Measurements from ENCODE around the gene DISC1.

DISC1 gene

GRCh38 chr1:231735941-231736340 is 109.4 kb downstream of the DISC1 start:
- TF ChIP-seq FOXA1 (IDR thresholded peaks at IDR 0.05), result no peak
- no peak for TF ChIP-seq FOXK2 (IDR thresholded peaks at IDR 0.05)
- no peak for TF ChIP-seq TARDBP (IDR thresholded peaks at IDR 0.05)
- TF ChIP-seq NFRKB (IDR thresholded peaks at IDR 0.05), result no peak
- no peak for TF ChIP-seq ZNF384 (IDR thresholded peaks at IDR 0.05)
- no peak for TF ChIP-seq SUZ12 (IDR thresholded peaks at IDR 0.05)
- no peak for TF ChIP-seq HDGF (IDR thresholded peaks at IDR 0.05; ENCODE audit: borderline replicate concordance)
- no peak for TF ChIP-seq PKNOX1 (IDR thresholded peaks at IDR 0.05)
- TF ChIP-seq ARNT (IDR thresholded peaks at IDR 0.05), result no peak
- TF ChIP-seq ELF4 (IDR thresholded peaks at IDR 0.05), result no peak
- no peak for TF ChIP-seq SP1 (IDR thresholded peaks at IDR 0.05)
- no peak for TF ChIP-seq BHLHE40 (IDR thresholded peaks at IDR 0.05; ENCODE audit: borderline replicate concordance)
- TF ChIP-seq LEF1 (IDR thresholded peaks at IDR 0.05; ENCODE audit: borderline replicate concordance), result no peak
- no peak for TF ChIP-seq L3MBTL2 (conservative IDR thresholded peaks at IDR 0.05)
- no peak for TF ChIP-seq CTBP1 (IDR thresholded peaks at IDR 0.05; ENCODE audit: borderline replicate concordance)
- TF ChIP-seq FOXM1 (IDR thresholded peaks at IDR 0.05; ENCODE audit: borderline replicate concordance), result no peak
- ChIA-PET POLR2A (no interaction called here), CTCF (no interaction called here)
- DNase-seq (ENCODE audit: extremely low spot score), result no peak

- TF ChIP-seq NFRKB (IDR thresholded peaks at IDR 0.05) (no peak), FOXM1 (IDR thresholded peaks at IDR 0.05; ENCODE audit: borderline replicate concordance) (no peak), FOXA1 (IDR thresholded peaks at IDR 0.05) (no peak), CTBP1 (IDR thresholded peaks at IDR 0.05; ENCODE audit: borderline replicate concordance) (no peak), L3MBTL2 (conservative IDR thresholded peaks at IDR 0.05) (no peak), SUZ12 (IDR thresholded peaks at IDR 0.05) (no peak), TARDBP (IDR thresholded peaks at IDR 0.05) (no peak), LEF1 (IDR thresholded peaks at IDR 0.05; ENCODE audit: borderline replicate concordance) (no peak), BHLHE40 (IDR thresholded peaks at IDR 0.05; ENCODE audit: borderline replicate concordance) (no peak), PKNOX1 (IDR thresholded peaks at IDR 0.05) (no peak), ARNT (IDR thresholded peaks at IDR 0.05) (no peak), FOXK2 (IDR thresholded peaks at IDR 0.05) (no peak)
- CTCF ChIA-PET, result no interaction called here
- POLR2A ChIA-PET, result no interaction called here
- no peak for DNase-seq (ENCODE audit: extremely low spot score)
Observed at GRCh38 chr1:231736464-231736863, 109.9 kb downstream of the DISC1 start.

GRCh38 chr1:231738554-231738953 is 112.0 kb downstream of the DISC1 start:
- ChIA-PET CTCF (no interaction called here), POLR2A (no interaction called here)
- no peak for TF ChIP-seq TARDBP (IDR thresholded peaks at IDR 0.05)
- TF ChIP-seq NFRKB (IDR thresholded peaks at IDR 0.05), result no peak
- no peak for TF ChIP-seq ARNT (IDR thresholded peaks at IDR 0.05)
- TF ChIP-seq ELF4 (IDR thresholded peaks at IDR 0.05), result no peak
- TF ChIP-seq SUZ12 (IDR thresholded peaks at IDR 0.05), result no peak
- no peak for TF ChIP-seq ZNF384 (IDR thresholded peaks at IDR 0.05)
- no peak for TF ChIP-seq HDGF (IDR thresholded peaks at IDR 0.05; ENCODE audit: borderline replicate concordance)
- TF ChIP-seq LEF1 (IDR thresholded peaks at IDR 0.05; ENCODE audit: borderline replicate concordance), result no peak
- TF ChIP-seq FOXK2 (IDR thresholded peaks at IDR 0.05), result no peak
- TF ChIP-seq L3MBTL2 (conservative IDR thresholded peaks at IDR 0.05), result no peak
- no peak for TF ChIP-seq FOXA1 (IDR thresholded peaks at IDR 0.05)
- no peak for DNase-seq (ENCODE audit: extremely low spot score)

GRCh38 chr1:231743966-231744365 is 117.4 kb downstream of the DISC1 start:
- CTCF ChIA-PET, result interaction anchor here (0.7 kb wide), 2 partner anchors 13 to 45 kb away, joined by 3 read pairs; no protein-coding TSS in a partner anchor
- DNase-seq (ENCODE audit: extremely low spot score), result no peak
- TF ChIP-seq FOXK2 (IDR thresholded peaks at IDR 0.05), result no peak
- no peak for TF ChIP-seq LEF1 (IDR thresholded peaks at IDR 0.05; ENCODE audit: borderline replicate concordance)
- no peak for TF ChIP-seq TARDBP (IDR thresholded peaks at IDR 0.05)
- TF ChIP-seq FOXA1 (IDR thresholded peaks at IDR 0.05), result no peak
- no peak for TF ChIP-seq ELF4 (IDR thresholded peaks at IDR 0.05)
- POLR2A ChIA-PET, result no interaction called here

- DNase-seq (ENCODE audit: extremely low spot score), result no peak
- TF ChIP-seq BHLHE40 (IDR thresholded peaks at IDR 0.05; ENCODE audit: borderline replicate concordance) (no peak), TARDBP (IDR thresholded peaks at IDR 0.05) (no peak), SP1 (IDR thresholded peaks at IDR 0.05) (no peak), NFRKB (IDR thresholded peaks at IDR 0.05) (no peak), SUZ12 (IDR thresholded peaks at IDR 0.05) (no peak), ARNT (IDR thresholded peaks at IDR 0.05) (no peak), HDGF (IDR thresholded peaks at IDR 0.05; ENCODE audit: borderline replicate concordance) (no peak), LEF1 (IDR thresholded peaks at IDR 0.05; ENCODE audit: borderline replicate concordance) (no peak), PKNOX1 (IDR thresholded peaks at IDR 0.05) (no peak), FOXK2 (IDR thresholded peaks at IDR 0.05) (no peak), ELF4 (IDR thresholded peaks at IDR 0.05) (no peak), ZNF384 (IDR thresholded peaks at IDR 0.05) (no peak), FOXM1 (IDR thresholded peaks at IDR 0.05; ENCODE audit: borderline replicate concordance) (no peak)
- CTCF ChIA-PET, result no interaction called here
- POLR2A ChIA-PET, result no interaction called here
Observed at GRCh38 chr1:231748760-231749415, 122.3 kb downstream of the DISC1 start.

GRCh38 chr1:231750296-231750695 is 123.7 kb downstream of the DISC1 start:
- TF ChIP-seq SP1 (IDR thresholded peaks at IDR 0.05), result no peak
- no peak for TF ChIP-seq L3MBTL2 (conservative IDR thresholded peaks at IDR 0.05)
- TF ChIP-seq FOXA1 (IDR thresholded peaks at IDR 0.05), result no peak
- no peak for TF ChIP-seq PKNOX1 (IDR thresholded peaks at IDR 0.05)
- TF ChIP-seq TARDBP (IDR thresholded peaks at IDR 0.05), result no peak
- TF ChIP-seq NFRKB (IDR thresholded peaks at IDR 0.05), result no peak
- no peak for TF ChIP-seq HDGF (IDR thresholded peaks at IDR 0.05; ENCODE audit: borderline replicate concordance)
- no peak for TF ChIP-seq CTBP1 (IDR thresholded peaks at IDR 0.05; ENCODE audit: borderline replicate concordance)
- no peak for TF ChIP-seq FOXK2 (IDR thresholded peaks at IDR 0.05)
- TF ChIP-seq ARNT (IDR thresholded peaks at IDR 0.05), result no peak
- no peak for TF ChIP-seq BHLHE40 (IDR thresholded peaks at IDR 0.05; ENCODE audit: borderline replicate concordance)
- TF ChIP-seq ZNF384 (IDR thresholded peaks at IDR 0.05), result no peak
- TF ChIP-seq SUZ12 (IDR thresholded peaks at IDR 0.05), result no peak
- TF ChIP-seq FOXM1 (IDR thresholded peaks at IDR 0.05; ENCODE audit: borderline replicate concordance), result no peak
- CTCF ChIA-PET, result interaction anchor here (0.6 kb wide), 1 partner anchor 53 kb away, joined by 3 read pairs; no protein-coding TSS in a partner anchor
- POLR2A ChIA-PET, result no interaction called here
- no peak for DNase-seq (ENCODE audit: extremely low spot score)
